Measurements from ENCODE around the gene ADAMTS7.
A peak's percentile ranks its signal among the peaks of the same experiment; 100 is the strongest.
"Not testable (repeated sequence)": the region's sequence is repeated elsewhere in the genome, so short reads cannot be mapped to it uniquely, and the experiment has no call there.

Gene ADAMTS7

GRCh38 chr15:78831229-78832207 is 20.3 kb upstream of the ADAMTS7 start:
- no peak for DNase-seq

- no peak for DNase-seq
These were observed 19.4 kb upstream of the ADAMTS7 start for GRCh38 chr15:78830514-78831228.

GRCh38 chr15:78828920-78829319 is 17.7 kb upstream of the ADAMTS7 start:
- no peak for DNase-seq

- DNase-seq = no peak
These were observed 11.2 kb upstream of the ADAMTS7 start for GRCh38 chr15:78822514-78822913.

GRCh38 chr15:78811825-78812183 is 540 bp upstream of the ADAMTS7 start:
- DNase-seq = no peak

GRCh38 chr15:78810362-78811123 is 721 bp downstream of the ADAMTS7 start:
- DNase-seq = no peak

GRCh38 chr15:78810003-78810361 is 1.3 kb downstream of the ADAMTS7 start:
- DNase-seq = no peak

- DNase-seq = peak; percentile 62
These were observed 2.7 kb downstream of the ADAMTS7 start for GRCh38 chr15:78808550-78808949.

GRCh38 chr15:78807359-78807758 is 3.9 kb downstream of the ADAMTS7 start:
- no peak for DNase-seq

- DNase-seq = no peak
These were observed 6.9 kb downstream of the ADAMTS7 start for GRCh38 chr15:78804391-78804792.

- DNase-seq = no peak
These were observed 10.5 kb downstream of the ADAMTS7 start for GRCh38 chr15:78800806-78801205.

- DNase-seq = no peak
These were observed 11.1 kb downstream of the ADAMTS7 start for GRCh38 chr15:78800189-78800588.

GRCh38 chr15:78799102-78799501 is 12.2 kb downstream of the ADAMTS7 start:
- DNase-seq = not testable (repeated sequence)

GRCh38 chr15:78798355-78798754 is 12.9 kb downstream of the ADAMTS7 start:
- not testable (repeated sequence) for DNase-seq

GRCh38 chr15:78797951-78798350 is 13.3 kb downstream of the ADAMTS7 start:
- DNase-seq = no peak

- no peak for DNase-seq
These were observed 14.8 kb downstream of the ADAMTS7 start for GRCh38 chr15:78796510-78796909.

GRCh38 chr15:78795043-78795442 is 16.2 kb downstream of the ADAMTS7 start:
- DNase-seq = no peak

GRCh38 chr15:78794446-78794845 is 16.8 kb downstream of the ADAMTS7 start:
- DNase-seq = not testable (repeated sequence)

- no peak for DNase-seq
These were observed 19.9 kb downstream of the ADAMTS7 start for GRCh38 chr15:78791357-78791756.

GRCh38 chr15:78790027-78790426 is 21.2 kb downstream of the ADAMTS7 start:
- DNase-seq = no peak

- DNase-seq = no peak
These were observed 21.6 kb downstream of the ADAMTS7 start for GRCh38 chr15:78789615-78790014.

- DNase-seq = no peak
These were observed 23.1 kb downstream of the ADAMTS7 start for GRCh38 chr15:78788016-78788660.

GRCh38 chr15:78782402-78782801 is 28.9 kb downstream of the ADAMTS7 start:
- DNase-seq = not testable (repeated sequence)

Measured in inflammatory macrophage treated with lipopolysaccharide for 4 hours (primary cell).